Muscle of leg (tissue), 9 donors: Measurements from ENCODE around the gene DNAJC1. TPM values are rescaled to one million over a fixed set of nuclear protein-coding genes. Genes with fewer than 3 reads are reported as not detected.

Source experiments
- polyA plus RNA-seq, 8 donors: library from polyadenylated mRNA; unstranded; fragments of 120-200 nt; gene quantifications; one replicate each; pipeline versions ENCODE4 v1.2.1 to v1.2.3, GENCODE V29; 2013; ENCODE audit warnings: inconsistent platforms in 1 of 8, low replicate concordance in 1 of 8; ENCODE audit not compliant: insufficient read length in 8 of 8, insufficient read depth in 1 of 8
- total RNA-seq: library from RNA; stranded (reverse); fragments of 120-200 nt; gene quantifications from one replicate; pipeline ENCODE4 v1.2.4, GENCODE V29; 2013

Gene DNAJC1
- total and polyA plus RNA-seq, 9 donors = 11.5 to 19.6 (median 12.8) TPM

Other genes with a start within 250 kb of the DNAJC1 start
- gene EBLN1, start 214.3 kb upstream of the DNAJC1 start, total RNA-seq = 0.09 TPM
- gene EBLN1, start 214.3 kb upstream of the DNAJC1 start, polyA plus RNA-seq = under 1 TPM in 1 of 8 donors, not detected in 7; 0.12 TPM